BE2C (cell line): Measurements from ENCODE around the gene ZNF385B.
A peak's percentile ranks its signal among the peaks of the same experiment; 100 is the strongest.

Experiments
- DNase-seq: peaks from one replicate; pipeline ENCODE4 v3.0.0-alpha.2; 2020
- H3K27me3 ChIP-seq: fragments of 250-450 bp; sonication (Bioruptor Pico); 2 replicates; pipeline ENCODE4 v1.5.1; 2020; ENCODE audit warnings: mild to moderate bottlenecking
- H3K36me3 ChIP-seq: fragments of 250-450 bp; sonication (Bioruptor Pico); 2 replicates; pipeline ENCODE4 v1.5.1; 2020; ENCODE audit warnings: mild to moderate bottlenecking
- H3K4me1 ChIP-seq: fragments of 250-450 bp; sonication (Bioruptor Pico); 2 replicates; pipeline ENCODE4 v1.5.1; 2020
- H3K4me3 ChIP-seq: 2 replicates; pipeline ENCODE4 v1.5.1; 2011; ENCODE audit warnings: low read depth, low read length
- H3K9me3 ChIP-seq: fragments of 250-450 bp; sonication (Bioruptor Pico); 2 replicates; pipeline ENCODE4 v1.5.1; 2020
- TF ChIP-seq, protein P1 (sequence below): IDR thresholded peaks from 2 replicates; pipeline ENCODE4 v1.5.1; 2012; ENCODE audit warnings: mild to moderate bottlenecking, low read depth, low read length

The ZNF385B gene

DNA sequence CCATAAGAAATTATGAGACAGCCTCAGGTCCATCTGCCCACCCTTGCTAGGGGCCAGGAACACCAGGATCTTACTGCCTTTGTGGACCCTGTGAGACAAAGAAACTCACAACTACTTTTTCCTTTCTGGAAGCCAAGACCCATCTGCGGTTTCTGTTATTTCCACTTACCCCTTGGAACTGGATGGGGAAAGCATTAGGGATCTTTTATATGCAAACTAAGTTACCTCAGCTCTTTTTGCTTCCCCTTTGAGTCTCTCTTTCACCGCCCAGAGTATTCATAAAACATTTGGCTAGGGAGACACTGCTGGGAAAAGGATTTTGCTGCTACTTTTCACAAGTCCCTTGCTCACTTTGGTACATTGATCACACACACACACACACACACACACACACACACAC, 95.7 kb downstream of the ZNF385B start:
- Histone ChIP-seq H3K36me3 (no peaks in the 10 kb centered on the region), H3K27me3 (no peaks in the 10 kb centered on the region), H3K9me3 (no peaks in the 10 kb centered on the region), H3K4me3 (no peak overlapping the region), H3K4me1 (no peaks in the 10 kb centered on the region)
- DNase-seq = no peak
- TF ChIP-seq, protein P1, sequence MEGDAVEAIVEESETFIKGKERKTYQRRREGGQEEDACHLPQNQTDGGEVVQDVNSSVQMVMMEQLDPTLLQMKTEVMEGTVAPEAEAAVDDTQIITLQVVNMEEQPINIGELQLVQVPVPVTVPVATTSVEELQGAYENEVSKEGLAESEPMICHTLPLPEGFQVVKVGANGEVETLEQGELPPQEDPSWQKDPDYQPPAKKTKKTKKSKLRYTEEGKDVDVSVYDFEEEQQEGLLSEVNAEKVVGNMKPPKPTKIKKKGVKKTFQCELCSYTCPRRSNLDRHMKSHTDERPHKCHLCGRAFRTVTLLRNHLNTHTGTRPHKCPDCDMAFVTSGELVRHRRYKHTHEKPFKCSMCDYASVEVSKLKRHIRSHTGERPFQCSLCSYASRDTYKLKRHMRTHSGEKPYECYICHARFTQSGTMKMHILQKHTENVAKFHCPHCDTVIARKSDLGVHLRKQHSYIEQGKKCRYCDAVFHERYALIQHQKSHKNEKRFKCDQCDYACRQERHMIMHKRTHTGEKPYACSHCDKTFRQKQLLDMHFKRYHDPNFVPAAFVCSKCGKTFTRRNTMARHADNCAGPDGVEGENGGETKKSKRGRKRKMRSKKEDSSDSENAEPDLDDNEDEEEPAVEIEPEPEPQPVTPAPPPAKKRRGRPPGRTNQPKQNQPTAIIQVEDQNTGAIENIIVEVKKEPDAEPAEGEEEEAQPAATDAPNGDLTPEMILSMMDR = no peak

DNA sequence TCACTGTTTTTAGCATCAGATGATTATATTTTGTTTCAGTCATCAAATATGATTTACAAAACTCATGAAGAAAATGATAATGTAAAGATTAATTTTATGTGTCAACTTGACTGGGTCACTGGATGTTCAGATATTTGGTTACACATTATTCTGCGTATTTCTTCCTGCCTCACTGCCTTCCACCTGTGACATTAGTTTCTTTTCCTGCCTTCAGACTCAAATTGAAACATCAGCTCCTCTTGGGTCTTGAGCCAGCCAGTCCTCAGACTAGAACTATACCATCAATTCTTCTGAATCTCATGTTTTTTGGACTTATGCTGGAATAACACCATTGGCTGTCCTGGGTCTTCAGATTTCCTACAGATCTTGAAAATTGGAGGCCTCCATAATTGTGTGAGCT, 96.7 kb downstream of the ZNF385B start:
- no peak for DNase-seq
- H3K27me3 ChIP-seq = no peaks in the 10 kb centered on the region
- no peaks in the 10 kb centered on the region for H3K4me1 ChIP-seq
- H3K9me3 ChIP-seq = no peaks in the 10 kb centered on the region
- TF ChIP-seq, protein P1 = no peak
- H3K4me3 ChIP-seq = no peak overlapping the region
- no peaks in the 10 kb centered on the region for H3K36me3 ChIP-seq

DNA sequence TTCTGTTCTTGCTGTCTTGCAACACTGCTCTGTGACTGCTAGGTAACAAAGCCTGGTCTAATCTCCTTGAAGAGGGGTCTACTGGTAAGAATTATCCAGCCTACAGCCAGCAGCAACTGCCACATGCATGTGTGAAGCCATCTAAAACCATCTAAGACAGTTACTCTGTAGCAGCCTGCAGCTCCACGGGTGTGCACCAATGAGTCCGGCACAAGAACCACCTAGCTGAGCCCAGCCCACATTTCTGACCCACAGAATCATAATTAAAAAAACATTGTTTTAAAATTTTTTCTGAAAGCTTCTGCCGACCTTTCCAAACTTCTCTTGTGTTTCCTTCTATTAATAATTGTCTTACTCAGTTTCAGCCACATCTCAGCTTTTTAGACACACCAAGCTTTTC, 102.8 kb downstream of the ZNF385B start:
- Histone ChIP-seq H3K27me3 (no peaks in the 10 kb centered on the region), H3K4me3 (no peak overlapping the region), H3K36me3 (no peaks in the 10 kb centered on the region), H3K9me3 (no peaks in the 10 kb centered on the region), H3K4me1 (no peaks in the 10 kb centered on the region)
- TF ChIP-seq, protein P1 = no peak
- no peak for DNase-seq

DNA sequence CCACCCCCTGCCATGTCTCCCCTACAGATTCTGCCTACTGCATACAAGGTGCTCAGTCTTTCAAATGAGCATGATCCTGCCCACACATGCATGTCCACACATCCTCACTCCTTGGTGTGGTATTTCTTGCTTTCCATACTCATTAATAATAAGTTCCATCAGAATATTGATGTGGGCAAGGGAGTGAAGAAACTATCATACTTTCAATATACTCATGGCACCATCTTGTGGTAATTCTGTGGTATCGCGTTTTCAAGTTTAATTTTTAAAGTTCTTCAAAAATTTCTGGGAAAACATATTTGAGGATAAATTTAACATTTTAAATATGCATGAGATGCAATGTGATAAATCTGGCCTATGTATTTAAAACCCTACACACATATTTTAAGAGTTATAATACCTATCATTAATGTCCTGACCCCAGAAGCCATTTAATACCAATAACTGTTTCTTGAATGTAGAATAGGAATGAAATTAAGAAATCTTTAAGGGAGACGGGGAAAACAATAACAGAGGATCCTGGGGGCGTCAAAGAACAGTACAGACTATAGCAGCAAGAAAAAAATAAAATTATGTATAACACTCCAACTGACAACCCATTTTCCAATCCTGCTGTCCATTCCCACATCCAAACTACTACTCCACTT, 110.1 kb downstream of the ZNF385B start:
- no peak for DNase-seq
- Histone ChIP-seq H3K4me3 (no peak overlapping the region), H3K27me3 (no peaks in the 10 kb centered on the region), H3K9me3 (no peaks in the 10 kb centered on the region), H3K36me3 (no peaks in the 10 kb centered on the region), H3K4me1 (no peaks in the 10 kb centered on the region)
- TF ChIP-seq, protein P1 = peak; percentile 34

DNA sequence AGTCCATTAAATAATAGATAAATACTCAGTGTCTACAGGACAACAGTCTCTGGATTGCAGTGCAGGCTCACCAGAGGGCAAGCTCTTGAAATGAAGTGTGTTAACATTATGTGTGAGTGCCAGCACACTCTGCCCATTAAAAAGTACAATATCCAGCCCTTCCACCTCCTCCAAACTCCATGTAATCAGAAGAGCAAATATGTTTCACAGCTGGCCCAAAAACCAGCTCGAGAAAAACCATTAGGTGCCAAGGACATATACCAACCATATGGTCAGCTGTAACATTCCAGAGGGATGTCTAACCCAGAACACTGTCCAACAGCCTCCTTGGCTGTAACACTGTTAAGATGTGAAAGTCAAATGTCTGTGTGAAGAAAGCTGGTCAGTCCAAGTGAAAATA, 112.2 kb downstream of the ZNF385B start:
- no peak for DNase-seq
- H3K36me3 ChIP-seq = no peaks in the 10 kb centered on the region
- H3K27me3 ChIP-seq = no peaks in the 10 kb centered on the region
- TF ChIP-seq, protein P1 = no peak
- H3K4me1 ChIP-seq = no peaks in the 10 kb centered on the region
- H3K9me3 ChIP-seq = no peaks in the 10 kb centered on the region
- no peak overlapping the region for H3K4me3 ChIP-seq

DNA sequence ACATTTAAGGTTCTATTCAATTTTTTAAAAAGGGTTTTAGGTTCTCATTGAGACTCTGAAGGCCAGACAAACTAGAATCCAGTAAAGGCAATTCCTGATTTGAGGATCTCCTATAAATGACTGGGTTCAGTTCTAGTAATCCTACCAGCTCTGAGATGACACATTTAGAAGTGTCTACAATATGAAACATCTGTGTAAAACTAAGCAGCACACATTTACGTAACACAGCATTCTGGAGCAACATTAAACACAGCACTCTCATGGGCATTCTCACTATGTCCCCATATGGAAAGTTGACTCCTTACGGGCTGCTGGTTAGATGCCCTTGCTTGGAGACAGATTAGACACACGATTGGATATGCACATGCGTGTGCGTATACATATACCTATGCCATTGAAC, 114.4 kb downstream of the ZNF385B start:
- H3K9me3 ChIP-seq = no peaks in the 10 kb centered on the region
- no peaks in the 10 kb centered on the region for H3K36me3 ChIP-seq
- H3K4me3 ChIP-seq = no peak overlapping the region
- no peak for DNase-seq
- TF ChIP-seq, protein P1 = no peak
- H3K4me1 ChIP-seq = no peaks in the 10 kb centered on the region
- no peaks in the 10 kb centered on the region for H3K27me3 ChIP-seq
